Hepatocyte (in vitro differentiated cells): ENCODE results near the gene SH3TC1. TPM values are rescaled to one million over a fixed set of nuclear protein-coding genes. Genes with fewer than 3 reads are reported as not detected.
A peak's percentile ranks its signal among the peaks of the same experiment; 100 is the strongest.

Experiments
- DNase-seq: peaks from one replicate; pipeline ENCODE4 v3.0.0-alpha.2; 2016; ENCODE audit warnings: low spot score
- H2AFZ ChIP-seq: fragments of 200-600 bp; sonication (generic); 2 replicates; pipeline ENCODE4 v1.6.0; 2016; ENCODE audit warnings: antibody characterized with exemption, mild to moderate bottlenecking
- H3K27ac ChIP-seq: fragments of 200-600 bp; sonication (generic); 2 replicates; pipeline ENCODE4 v1.5.1; 2016; ENCODE audit warnings: mild to moderate bottlenecking
- H3K27me3 ChIP-seq: fragments of 200-600 bp; sonication (generic); 2 replicates; pipeline ENCODE4 v1.6.1; 2016
- H3K36me3 ChIP-seq: fragments of 200-600 bp; sonication (generic); replicated peaks from 2 replicates; pipeline ENCODE4 v1.5.1; 2016; ENCODE audit warnings: low read depth; ENCODE audit not compliant: insufficient read depth
- H3K4me1 ChIP-seq: fragments of 200-600 bp; sonication (generic); 2 replicates; pipeline ENCODE4 v1.5.1; 2016; ENCODE audit warnings: mild to moderate bottlenecking, moderate library complexity; ENCODE audit not compliant: insufficient read depth
- H3K4me2 ChIP-seq: fragments of 200-600 bp; sonication (generic); 2 replicates; pipeline ENCODE4 v1.6.0; 2016
- H3K4me3 ChIP-seq: fragments of 200-600 bp; sonication (generic); 2 replicates; pipeline ENCODE4 v1.5.1; 2016; ENCODE audit warnings: mild to moderate bottlenecking
- H3K79me2 ChIP-seq: fragments of 200-600 bp; sonication (generic); 2 replicates; pipeline ENCODE4 v1.6.0; 2017; ENCODE audit warnings: mild to moderate bottlenecking
- H3K9me2 ChIP-seq: fragments of 200-600 bp; sonication (generic); replicated peaks from 2 replicates; pipeline ENCODE4 v1.6.0; 2017; ENCODE audit warnings: mild to moderate bottlenecking; ENCODE audit not compliant: insufficient read depth
- H3K9me3 ChIP-seq: fragments of 200-600 bp; sonication (generic); 2 replicates; pipeline ENCODE4 v1.5.1; 2016; ENCODE audit warnings: low read depth, mild to moderate bottlenecking
- H4K20me1 ChIP-seq: fragments of 200-600 bp; sonication (generic); 2 replicates; pipeline ENCODE4 v1.6.0; 2016; ENCODE audit warnings: mild to moderate bottlenecking; ENCODE audit not compliant: insufficient read depth, poor library complexity, severe bottlenecking
- CTCF ChIP-seq: fragments of 200-600 bp; sonication (generic); IDR thresholded peaks from 2 replicates; pipeline ENCODE4 v1.5.1; 2016; ENCODE audit warnings: antibody characterized with exemption, mild to moderate bottlenecking; ENCODE audit not compliant: poor library complexity
- EZH2 ChIP-seq: fragments of 200-600 bp; sonication (generic); IDR thresholded peaks from 2 replicates; pipeline ENCODE4 v1.6.1; 2016; ENCODE audit warnings: antibody characterized with exemption, mild to moderate bottlenecking, borderline replicate concordance
- EZH2phosphoT487 ChIP-seq: fragments of 200-600 bp; sonication (generic); IDR thresholded peaks from one replicate; pipeline ENCODE4 v1.6.1; 2018; ENCODE audit warnings: antibody characterized with exemption, mild to moderate bottlenecking, low read depth, moderate library complexity; ENCODE audit not compliant: unreplicated experiment, severe bottlenecking
- whole genome bisulfite sequencing: methylation state at CpG from one replicate; pipeline ENCODE4 v1.1.6; 2016; ENCODE audit warnings: low lambda C conversion rate; ENCODE audit errors: missing lambda C conversion rate; 5-methylcytosine and 5-hydroxymethylcytosine counted together
- polyA plus RNA-seq: library from polyadenylated mRNA; unstranded; fragments of >200 nt; fragmentation: Nextera tagmentation; extraction: Ambion mirVana; gene quantifications from 2 replicates; pipeline ENCODE4 v1.2.1, GENCODE V29; 2016
- total RNA-seq: library from RNA; depleted of rRNA; stranded (reverse); fragments of >200 nt; gene quantifications from 2 replicates; pipeline ENCODE4 v1.2.3, GENCODE V29; 2014

Gene SH3TC1
- total and polyA plus RNA-seq, 2 experiments from 2014 or later: 30.3 to 35.4 TPM

- TF ChIP-seq EZH2phosphoT487 (no peak), CTCF (no peak), EZH2 (peak; percentile 25)
- Histone ChIP-seq H3K36me3 (no peaks in the 10 kb centered on the region), H3K9me2 (no peaks in the 10 kb centered on the region), H4K20me1 (no peaks in the 10 kb centered on the region), H3K27ac (no peak overlapping the region), H2AFZ (no peak overlapping the region), H3K4me3 (no peak overlapping the region), H3K79me2 (no peaks in the 10 kb centered on the region), H3K4me2 (peak overlapping the region; percentile 93), H3K9me3 (no peaks in the 10 kb centered on the region), H3K4me1 (no peaks in the 10 kb centered on the region), H3K27me3 (peaks cover 16% of the 10 kb centered on the region)
- 58% methylated on average over 14 of the region's 15 CpGs for WGBS
- no peak for DNase-seq
Observed at GRCh38 chr4:8157496-8157895, 41.6 kb upstream of the SH3TC1 start.

GRCh38 chr4:8157944-8158709, 41.0 kb upstream of the SH3TC1 start:
- no peaks in the 10 kb centered on the region for H3K9me2 ChIP-seq
- H3K36me3 ChIP-seq: no peaks in the 10 kb centered on the region
- H3K9me3 ChIP-seq: no peaks in the 10 kb centered on the region
- no peaks in the 10 kb centered on the region for H3K4me1 ChIP-seq
- peak; percentile 65 for TF ChIP-seq EZH2
- TF ChIP-seq CTCF: no peak
- no peak for TF ChIP-seq EZH2phosphoT487
- peak overlapping the region; percentile 24 for H3K4me3 ChIP-seq
- WGBS: 6% methylated on average over 34 of the region's 70 CpGs
- H2AFZ ChIP-seq: peak overlapping the region; percentile 27
- H4K20me1 ChIP-seq: no peaks in the 10 kb centered on the region
- DNase-seq: no peak
- H3K79me2 ChIP-seq: no peaks in the 10 kb centered on the region
- peak overlapping the region; percentile 93 for H3K4me2 ChIP-seq
- no peak overlapping the region for H3K27ac ChIP-seq
- peaks cover 16% of the 10 kb centered on the region for H3K27me3 ChIP-seq

GRCh38 chr4:8158710-8159536, 40.2 kb upstream of the SH3TC1 start, which contains the start of gene ABLIM2:
Gene ABLIM2, minus strand, starts transcription at chr4:8158813. Its CDS starts 124 bp downstream, at chr4:8158689.
- Histone ChIP-seq H3K4me1 (no peaks in the 10 kb centered on the region), H3K27ac (no peak within 1 kb of the TSS), H4K20me1 (no peaks in the 10 kb centered on the region), H3K36me3 (no peaks in the 10 kb centered on the region), H2AFZ (peak within 1 kb of the TSS; percentile 83), H3K4me3 (peak within 1 kb of the TSS; percentile 51), H3K9me2 (no peaks in the 10 kb centered on the region), H3K9me3 (no peaks in the 10 kb centered on the region), H3K27me3 (peaks cover 16% of the 10 kb centered on the region), H3K79me2 (no peaks in the 10 kb centered on the region), H3K4me2 (peak within 1 kb of the TSS; percentile 93)
- TF ChIP-seq CTCF (no peak), EZH2 (no peak), EZH2phosphoT487 (no peak)
- DNase-seq: peak; percentile 99
- WGBS: under 1% methylated on average over 53 of the region's 96 CpGs
